ENCODE results near the gene LPP.

LPP gene

GRCh38 chr3:188330138-188330537 lies 176.2 kb downstream of the LPP start:
- DNase-seq (ENCODE audit: low read depth, low spot score), result no peak

DNA sequence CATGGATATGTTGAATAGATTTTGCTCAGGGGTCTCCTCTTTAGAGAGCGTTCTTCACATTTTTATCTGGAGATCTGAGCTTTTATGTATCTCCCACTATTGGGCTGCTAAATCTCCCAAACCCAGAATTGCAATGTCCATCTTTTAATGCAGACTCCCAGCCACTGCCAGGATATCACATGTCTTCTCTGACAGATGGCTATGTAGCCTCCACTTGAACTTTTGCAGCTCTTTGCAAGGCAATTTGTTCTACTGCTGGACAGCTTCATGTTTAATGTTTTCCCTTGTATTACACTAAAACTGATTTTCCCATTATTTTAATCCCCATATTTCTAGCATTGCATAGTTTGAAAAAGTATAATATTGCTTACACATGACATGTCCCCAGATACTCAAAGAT lies 177.2 kb downstream of the LPP start:
- no peak for DNase-seq (ENCODE audit: low read depth, low spot score)

GRCh38 chr3:188332085-188332484 lies 178.1 kb downstream of the LPP start:
- no peak for DNase-seq (ENCODE audit: low read depth, low spot score)

GRCh38 chr3:188335656-188336055 lies 181.7 kb downstream of the LPP start:
- DNase-seq (ENCODE audit: low read depth, low spot score), result no peak

DNA sequence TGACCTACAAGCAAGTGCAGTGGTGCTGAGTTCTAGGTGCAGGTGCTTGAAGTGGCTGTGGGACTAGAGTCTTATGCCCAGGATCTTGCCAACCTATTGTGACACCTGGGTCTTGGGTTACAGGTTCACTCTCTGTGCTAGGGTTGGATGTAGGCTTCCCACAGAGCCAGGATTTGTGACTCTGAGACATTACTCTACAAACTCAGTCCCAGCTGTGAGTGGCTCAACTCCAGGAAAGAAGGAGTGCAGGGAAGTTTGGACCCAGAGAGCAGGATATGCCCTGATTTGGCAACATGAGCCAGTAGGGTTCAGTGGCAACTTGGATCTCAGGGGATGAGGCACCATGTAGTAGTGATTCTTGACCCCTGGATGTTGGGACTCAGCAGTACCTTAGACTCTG lies 182.2 kb downstream of the LPP start:
- no peak for DNase-seq (ENCODE audit: low read depth, low spot score)

GRCh38 chr3:188337232-188337631 lies 183.3 kb downstream of the LPP start:
- no peak for DNase-seq (ENCODE audit: low read depth, low spot score)

DNA sequence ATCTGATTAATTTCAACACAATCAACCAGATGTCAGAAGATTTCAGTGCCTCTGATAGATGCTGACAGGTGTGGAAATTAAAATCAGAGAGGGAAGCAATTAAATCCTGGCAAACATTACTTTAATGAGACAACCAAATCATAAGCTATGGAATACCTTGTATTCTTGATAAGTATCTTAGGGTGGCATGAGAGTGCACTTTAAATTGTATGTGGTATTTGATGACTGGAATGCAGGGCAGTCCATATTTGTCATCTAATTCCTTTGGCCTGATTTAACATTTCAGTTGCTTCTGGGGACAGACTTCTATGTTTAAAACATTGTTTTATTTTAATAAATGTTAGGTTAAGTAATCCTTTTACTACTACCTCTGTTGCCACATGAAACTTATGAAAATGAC lies 184.1 kb downstream of the LPP start:
- DNase-seq (ENCODE audit: low read depth, low spot score), result no peak

GRCh38 chr3:188339410-188340295 lies 185.7 kb downstream of the LPP start:
- DNase-seq (ENCODE audit: low read depth, low spot score), result no peak

DNA sequence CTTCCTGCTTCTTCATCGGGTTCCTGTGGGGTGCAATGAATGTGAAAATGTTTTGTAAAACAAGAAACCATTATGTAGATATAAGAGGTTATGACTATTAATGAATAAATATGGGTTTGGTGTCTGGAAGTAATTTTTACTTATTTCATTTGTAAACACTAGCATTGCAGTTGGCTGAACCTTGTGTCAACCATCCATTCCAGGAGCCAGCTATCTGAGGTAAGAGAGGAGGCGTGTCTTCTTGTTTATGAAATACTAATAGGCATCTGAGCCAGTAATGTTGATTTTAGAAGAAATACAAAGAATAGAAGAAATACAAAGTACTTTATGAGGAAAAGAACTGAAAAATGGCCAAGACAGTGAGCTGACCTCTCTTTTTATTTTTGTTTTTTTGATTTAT lies 187.5 kb downstream of the LPP start:
- no peak for DNase-seq (ENCODE audit: low read depth, low spot score)

- DNase-seq (ENCODE audit: low read depth, low spot score), result no peak
Measured at GRCh38 chr3:188342991-188343732, 189.2 kb downstream of the LPP start.

DNA sequence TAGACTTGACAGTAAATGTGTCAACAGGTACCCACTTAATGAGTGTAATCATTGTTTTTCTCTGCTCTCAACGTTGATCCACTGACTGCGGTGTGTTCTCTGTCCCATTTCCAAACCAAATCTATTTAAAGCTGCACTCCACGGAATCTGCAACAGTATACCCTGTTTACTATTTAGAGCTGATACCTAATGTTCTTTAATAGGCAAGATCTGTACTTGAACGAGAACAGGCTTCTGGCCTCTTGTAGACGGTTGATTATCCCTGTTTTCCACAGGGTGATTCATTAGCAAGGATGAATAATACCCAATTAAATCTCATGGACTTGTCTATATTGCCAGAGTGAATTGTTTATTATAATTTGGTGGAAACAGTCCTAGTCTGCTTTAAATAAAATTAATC lies 189.9 kb downstream of the LPP start:
- DNase-seq (ENCODE audit: low read depth, low spot score), result no peak

DNA sequence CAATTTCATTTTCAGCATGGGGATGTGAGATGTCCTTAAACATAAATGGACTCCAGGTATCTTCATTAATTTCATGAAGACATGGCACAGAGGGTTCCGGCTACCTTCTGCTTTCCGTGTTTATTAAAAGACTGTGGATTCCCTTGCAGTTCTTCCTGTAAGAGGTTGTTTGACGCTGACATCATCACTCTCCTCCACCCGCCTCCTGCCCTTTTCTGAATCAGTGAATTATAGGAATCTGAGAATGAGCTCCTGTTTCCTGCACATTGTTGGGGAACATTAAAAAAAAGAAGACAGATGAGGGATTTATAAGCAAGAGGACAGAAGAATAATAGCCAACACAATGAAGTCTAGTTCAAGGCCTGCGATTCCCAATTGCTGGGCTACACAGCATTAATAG lies 191.3 kb downstream of the LPP start:
- no peak for DNase-seq (ENCODE audit: low read depth, low spot score)

GRCh38 chr3:188348435-188349244 lies 194.7 kb downstream of the LPP start:
- no peak for DNase-seq (ENCODE audit: low read depth, low spot score)

- DNase-seq (ENCODE audit: low read depth, low spot score), result peak; percentile 15
Measured at GRCh38 chr3:188349351-188349901, 195.5 kb downstream of the LPP start.

DNA sequence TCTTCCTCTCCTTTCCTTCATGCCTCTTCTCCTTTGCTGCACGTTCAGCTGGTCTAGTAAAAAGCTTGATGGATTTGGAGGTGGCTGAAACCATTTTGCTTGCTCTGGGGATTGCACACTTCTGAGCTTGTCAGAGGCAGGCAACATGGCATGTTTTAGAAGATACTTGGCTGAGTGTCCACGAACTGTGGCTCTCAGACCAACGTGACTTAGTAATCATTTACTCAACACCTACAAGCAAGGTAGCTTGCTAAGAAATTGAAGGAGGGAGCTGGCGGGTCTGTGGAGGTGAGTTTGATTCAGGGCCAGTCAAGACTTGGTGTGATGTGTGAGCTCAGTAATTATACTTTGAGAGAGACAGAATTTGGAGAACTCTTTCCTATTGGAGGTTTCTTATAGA lies 196.0 kb downstream of the LPP start:
- DNase-seq (ENCODE audit: low read depth, low spot score), result no peak

- no peak for DNase-seq (ENCODE audit: low read depth, low spot score)
Measured at GRCh38 chr3:188350961-188351360, 197.0 kb downstream of the LPP start.

GRCh38 chr3:188351648-188352047 lies 197.7 kb downstream of the LPP start:
- DNase-seq (ENCODE audit: low read depth, low spot score), result no peak

- no peak for DNase-seq (ENCODE audit: low read depth, low spot score)
Measured at GRCh38 chr3:188352196-188352927, 198.4 kb downstream of the LPP start.

DNA sequence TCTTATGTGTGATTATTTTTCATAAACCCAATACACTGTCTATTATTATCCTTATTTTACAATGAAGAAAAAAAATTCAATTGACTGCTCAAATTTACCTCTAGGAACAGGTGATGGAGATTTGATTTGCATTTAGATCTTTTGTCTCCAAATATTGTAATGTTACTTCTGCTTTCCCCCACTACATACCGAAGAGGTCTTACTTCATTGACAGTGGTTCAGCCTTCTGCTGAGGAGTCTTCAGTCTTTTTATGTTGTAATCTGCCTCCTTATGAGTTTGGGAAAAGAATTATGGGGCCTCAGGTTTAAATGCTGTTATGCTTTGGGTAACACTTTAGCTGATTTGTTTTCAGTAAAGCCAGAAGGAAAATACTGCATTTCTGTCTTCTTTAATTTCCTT lies 199.5 kb downstream of the LPP start:
- DNase-seq (ENCODE audit: low read depth, low spot score), result no peak

DNA sequence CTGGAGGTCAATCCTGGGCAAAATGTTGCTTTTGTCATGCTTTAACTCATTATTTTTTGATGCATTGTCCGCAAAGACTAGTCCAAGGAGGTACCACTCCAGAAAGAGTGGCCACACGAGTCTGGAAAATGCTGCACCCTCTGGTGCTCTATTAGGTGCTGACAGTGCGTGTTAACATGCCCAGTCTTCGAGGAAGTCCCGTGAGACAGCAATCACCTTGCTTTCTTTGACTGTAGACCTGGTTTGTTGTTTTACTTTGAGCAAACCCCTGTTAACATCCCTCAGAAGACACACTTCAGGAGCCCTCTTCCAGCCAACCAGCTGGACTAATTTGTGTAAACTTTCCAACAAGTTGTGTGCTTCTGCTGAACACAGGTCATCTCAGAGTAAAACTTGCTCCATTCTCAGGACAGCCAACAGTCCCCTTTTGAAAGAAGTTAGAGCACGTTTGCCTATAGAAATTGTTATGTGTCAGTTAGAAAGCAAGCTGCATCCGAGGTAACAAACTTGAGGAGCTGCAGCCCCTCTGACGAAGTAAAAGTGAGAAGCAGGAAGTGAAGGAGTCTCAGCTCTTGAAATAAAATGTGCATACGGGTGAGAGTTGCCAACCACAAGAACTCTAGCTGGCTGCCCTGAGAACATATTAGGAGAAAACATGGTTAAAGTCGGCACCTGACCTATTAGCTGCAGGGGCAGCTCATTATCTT lies 205.0 kb downstream of the LPP start:
- no peak for DNase-seq (ENCODE audit: low read depth, low spot score)
